Pancreas (tissue), 10 donors: Measurements from ENCODE around the gene CCDC158. TPM values are rescaled to one million over a fixed set of nuclear protein-coding genes. Genes with fewer than 3 reads are reported as not detected.
A peak's percentile ranks its signal among the peaks of the same experiment; 100 is the strongest.

Experiments used
- ATAC-seq, 4 donors: fragments of 200-7000 bp; cut with Tn5 transposase; one replicate each; pipeline versions ENCODE4 v1.8.0 to v1.9.1; 2020; ENCODE audit warnings: mild to moderate bottlenecking in 4 of 4, moderate library complexity in 4 of 4
- DNase-seq, 6 donors: peaks; one replicate each; pipeline ENCODE4 v3.0.0-alpha.2; 2020
- FAIRE-seq: peaks from 2 replicates; lab custom pipeline; 2012; peaks lifted over from hg19 to GRCh38; lab: Jason Lieb, UNC
- H3K27ac ChIP-seq, 4 donors: fragments of 200-600 bp; sonication (generic); 1 replicate in 3 of 4; 2 replicates in 1 of 4; pipeline versions ENCODE4 v1.5.0 to v1.8.0; 2020
- H3K27me3 ChIP-seq, 4 donors: fragments of 200-600 bp; one replicate each; pipeline ENCODE4 v1.8.0; 2021
- H3K36me3 ChIP-seq, 3 donors: fragments of 200-600 bp; sonication (generic) in 1 of 3; one replicate each; pipeline versions ENCODE4 v1.5.0 to v1.8.0; 2020 to 2021
- H3K4me1 ChIP-seq, 3 donors: fragments of 200-600 bp; one replicate each; pipeline ENCODE4 v1.8.0; 2021
- H3K4me3 ChIP-seq, 4 donors: fragments of 200-600 bp; sonication (generic) in 2 of 4; one replicate each; pipeline versions ENCODE4 v1.5.0 to v1.8.0; 2020 to 2021
- H3K9me3 ChIP-seq, 4 donors: fragments of 200-600 bp; one replicate each; pipeline ENCODE4 v1.8.0; 2021
- WGBS, 2 donors: extraction: QIAGEN DNeasy Blood & Tissue Kit; methylation state at CpG; one replicate each; pipeline ENCODE4 v1.1.7; 2013; 5-methylcytosine and 5-hydroxymethylcytosine counted together
- intact Hi-C, 3 donors: fragments of 100-400 bp; cut with DNase I; formaldehyde crosslinking; loops; one replicate each; pipeline versions ENCODE4 v1.11.1 to v1.14.2; 2022
- polyA plus RNA-seq, 2 donors: library from polyadenylated mRNA; stranded (reverse); fragments of 200-250 nt; gene quantifications; one replicate each; pipeline ENCODE4 v1.2.3, GENCODE V29; 2013
- total RNA-seq, 6 donors: library from RNA; stranded (reverse); fragmentation: NEBNext Ultra II Directional in 4 of 6; extraction: Animal tissue kit (Norgen Biotek cat#: 25700) in 4 of 6; gene quantifications; one replicate each; pipeline versions ENCODE4 v1.2.1 to v1.2.4, GENCODE V29; 2021 to 2023
- TF ChIP-seq, protein P1 (sequence below), 4 donors: fragments of 200-600 bp; sonication (generic) in 3 of 4; IDR thresholded peaks; one replicate each; pipeline versions ENCODE4 v1.5.0 to v1.8.0; 2021; ENCODE audit warnings: antibody characterized with exemption in 4 of 4
- donor health status: healthy with polysubstance abuse.
- donor health status: DM: no; HTN: no; CAD: no; lungs with moderate emphysema.
- donor health status: DM: no; HTN: no; CAD: no.
- donor health status: control.
- donor health status: control.
- donor health status: Bipolar disorder and iron deficiency.
- donor health status: DM: yes; HTN: yes; CAD: no.
- donor health status: DM: no; HTN: no; CAD: no.
- donor health status: DM: no; HTN: no; CAD: no.
- donor health status: DM: yes; HTN: yes; CAD: no.

Gene CCDC158
- total and polyA plus RNA-seq, 8 donors = 0.19 to 0.94 (median 0.61) TPM

- no peaks in the 10 kb centered on the region for H3K9me3 ChIP-seq
- no peak for ATAC-seq
- H3K27ac ChIP-seq = no peak overlapping the region
- TF ChIP-seq, protein P1, sequence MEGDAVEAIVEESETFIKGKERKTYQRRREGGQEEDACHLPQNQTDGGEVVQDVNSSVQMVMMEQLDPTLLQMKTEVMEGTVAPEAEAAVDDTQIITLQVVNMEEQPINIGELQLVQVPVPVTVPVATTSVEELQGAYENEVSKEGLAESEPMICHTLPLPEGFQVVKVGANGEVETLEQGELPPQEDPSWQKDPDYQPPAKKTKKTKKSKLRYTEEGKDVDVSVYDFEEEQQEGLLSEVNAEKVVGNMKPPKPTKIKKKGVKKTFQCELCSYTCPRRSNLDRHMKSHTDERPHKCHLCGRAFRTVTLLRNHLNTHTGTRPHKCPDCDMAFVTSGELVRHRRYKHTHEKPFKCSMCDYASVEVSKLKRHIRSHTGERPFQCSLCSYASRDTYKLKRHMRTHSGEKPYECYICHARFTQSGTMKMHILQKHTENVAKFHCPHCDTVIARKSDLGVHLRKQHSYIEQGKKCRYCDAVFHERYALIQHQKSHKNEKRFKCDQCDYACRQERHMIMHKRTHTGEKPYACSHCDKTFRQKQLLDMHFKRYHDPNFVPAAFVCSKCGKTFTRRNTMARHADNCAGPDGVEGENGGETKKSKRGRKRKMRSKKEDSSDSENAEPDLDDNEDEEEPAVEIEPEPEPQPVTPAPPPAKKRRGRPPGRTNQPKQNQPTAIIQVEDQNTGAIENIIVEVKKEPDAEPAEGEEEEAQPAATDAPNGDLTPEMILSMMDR (IDR thresholded peaks at IDR 0.05) = no peak
- no peak overlapping the region for H3K4me3 ChIP-seq
- no peak for FAIRE-seq
- peaks cover 0 to 8% (median 0%) of the 10 kb centered on the region in 3 donors for H3K4me1 ChIP-seq
- DNase-seq = no peak
- intact Hi-C loops = no loop called here
- no peaks in the 10 kb centered on the region for H3K36me3 ChIP-seq
- no peaks in the 10 kb centered on the region for H3K27me3 ChIP-seq
- WGBS, 2 donors = 67 to 74% methylated on average over 1 of the region's 1 CpG
Observed at GRCh38 chr4:76312457-76312856, 108.5 kb downstream of the CCDC158 start.

GRCh38 chr4:76311896-76312331, 109.0 kb downstream of the CCDC158 start:
- H3K4me1 ChIP-seq = peaks cover 0 to 10% (median 0%) of the 10 kb centered on the region in 3 donors
- 47 to 48% methylated on average over 1 of the region's 1 CpG for WGBS, 2 donors
- ATAC-seq (no peak), DNase-seq (no peak), FAIRE-seq (no peak)
- no peaks in the 10 kb centered on the region for H3K9me3 ChIP-seq
- H3K27me3 ChIP-seq = no peaks in the 10 kb centered on the region
- no peak overlapping the region for H3K4me3 ChIP-seq
- no peak overlapping the region for H3K27ac ChIP-seq
- TF ChIP-seq, protein P1 (IDR thresholded peaks at IDR 0.05) = no peak
- intact Hi-C loops = no loop called here
- no peaks in the 10 kb centered on the region for H3K36me3 ChIP-seq

DNA sequence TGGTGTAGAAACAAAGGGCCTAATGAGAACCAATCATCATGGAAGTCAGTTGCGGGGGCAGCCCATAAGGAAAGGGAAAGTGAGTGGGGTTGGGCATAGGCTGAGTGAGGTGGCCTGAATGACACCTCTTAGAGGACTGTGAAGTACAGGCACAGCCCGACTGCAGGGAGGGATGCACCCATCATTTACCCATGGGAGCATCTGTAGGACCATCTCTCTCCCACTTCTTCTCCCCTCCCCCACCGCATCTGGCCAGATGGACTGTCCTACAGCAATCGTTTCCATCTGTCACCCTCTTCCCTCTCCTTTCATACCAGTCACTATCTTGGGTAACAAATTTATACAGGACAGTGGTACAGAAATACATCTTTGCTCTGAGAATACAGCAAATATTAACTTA, 110.3 kb downstream of the CCDC158 start:
- ATAC-seq (no peak), FAIRE-seq (no peak), DNase-seq (no peak)
- Histone ChIP-seq H3K9me3 (no peaks in the 10 kb centered on the region), H3K4me1 (peaks cover 0 to 11% (median under 1%) of the 10 kb centered on the region in 3 donors), H3K36me3 (no peaks in the 10 kb centered on the region), H3K27me3 (no peaks in the 10 kb centered on the region), H3K27ac (no peak overlapping the region), H3K4me3 (no peak overlapping the region)
- TF ChIP-seq, protein P1 (IDR thresholded peaks at IDR 0.05) = no peak
- intact Hi-C loops = no loop called here
- WGBS, 2 donors = 79 to 84% methylated on average over 4 of the region's 4 CpGs

DNA sequence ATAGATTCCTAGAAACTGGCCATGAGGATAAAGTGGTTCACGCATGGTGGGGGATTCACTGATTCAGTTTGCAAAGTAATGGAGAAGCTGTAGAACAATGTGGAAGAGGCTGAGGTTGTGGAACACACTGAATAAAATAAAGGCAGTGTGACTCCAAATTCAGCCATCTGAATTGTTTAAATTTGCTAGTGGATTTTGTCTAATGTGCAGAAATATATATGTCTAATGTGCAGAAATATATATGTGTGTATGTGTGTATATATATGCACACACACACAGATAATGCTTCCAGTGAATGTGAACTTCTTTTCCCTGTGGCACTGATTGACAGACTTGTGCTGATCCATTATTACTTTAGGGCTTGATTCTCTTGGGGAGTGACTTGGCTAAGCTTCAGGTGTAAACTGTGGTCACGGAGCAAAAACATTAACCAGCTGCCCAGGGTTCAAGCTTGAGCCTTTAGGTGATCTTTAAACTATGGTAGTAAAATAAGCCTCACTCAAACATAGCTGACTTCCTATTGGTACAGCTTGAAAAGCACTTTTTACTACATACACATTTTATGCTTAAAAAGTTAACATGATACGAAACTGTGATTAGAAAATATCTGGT, 110.9 kb downstream of the CCDC158 start:
- TF ChIP-seq, protein P1 (IDR thresholded peaks at IDR 0.05) = no peak
- no peak for FAIRE-seq

DNA sequence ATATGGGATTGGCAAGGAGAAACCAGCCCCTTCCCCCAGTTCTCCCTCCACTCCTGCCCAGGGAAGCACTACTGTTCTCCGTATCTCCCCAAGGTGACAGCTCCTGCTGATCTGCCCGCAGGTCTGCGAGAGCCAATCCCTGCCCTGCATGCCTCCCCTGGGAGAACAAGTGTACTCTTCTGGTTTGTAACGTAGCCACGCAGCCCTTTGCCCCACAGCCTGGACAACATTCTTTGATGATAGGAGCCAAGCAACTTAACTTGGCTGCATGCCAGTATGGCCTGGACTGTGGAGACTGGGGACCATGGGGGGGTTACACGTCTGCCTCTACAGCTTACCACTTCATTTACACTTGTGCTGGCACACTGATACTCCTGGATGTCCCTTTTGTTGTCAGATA, 112.4 kb downstream of the CCDC158 start:
- peak in 1 of 4 donors; percentile 5 for ATAC-seq
- H3K9me3 ChIP-seq = no peaks in the 10 kb centered on the region
- H3K27ac ChIP-seq = no peak overlapping the region
- peak; percentile 21 to 72 (median 50) for DNase-seq
- WGBS, 2 donors = 21 to 31% methylated on average over 6 of the region's 6 CpGs
- peaks cover 0 to 18% (median 3%) of the 10 kb centered on the region in 3 donors for H3K4me1 ChIP-seq
- no peak for FAIRE-seq
- TF ChIP-seq, protein P1 (IDR thresholded peaks at IDR 0.05) = no peak
- H3K36me3 ChIP-seq = no peaks in the 10 kb centered on the region
- H3K27me3 ChIP-seq = no peaks in the 10 kb centered on the region
- H3K4me3 ChIP-seq = peak overlapping the region in 1 of 4 donors; percentile 63
- intact Hi-C loops = loop anchor here in 1 of 3 donors (10.0 kb wide), 1 partner anchor 54 kb away; the partner anchor contains the start of gene FAM47E

More for the DNA sequence above, 110.9 kb downstream of the CCDC158 start:
- no peak overlapping the region for H3K4me3 ChIP-seq
- WGBS, 2 donors = 83 to 90% methylated on average over 3 of the region's 3 CpGs
- H3K27ac ChIP-seq = no peak overlapping the region
- intact Hi-C loops = loop anchor here in 1 of 3 donors (10.0 kb wide), 1 partner anchor 55 kb away; the partner anchor contains the start of gene FAM47E
- ATAC-seq (no peak), DNase-seq (no peak)
- H3K9me3 ChIP-seq = no peaks in the 10 kb centered on the region
- H3K27me3 ChIP-seq = no peaks in the 10 kb centered on the region
- H3K4me1 ChIP-seq = peaks cover 0 to 16% (median 3%) of the 10 kb centered on the region in 3 donors
- H3K36me3 ChIP-seq = no peaks in the 10 kb centered on the region
